Urothelium cell line (cell line): ENCODE results near the gene FAM98C.
"Not testable (repeated sequence)": the region's sequence is repeated elsewhere in the genome, so short reads cannot be mapped to it uniquely, and the experiment has no call there.

Source experiments
- DNase-seq: peaks from one replicate; pipeline ENCODE4 v3.0.0; 2011; ENCODE audit warnings: low spot score, mixed read lengths
- FAIRE-seq: peaks from 2 replicates; lab custom pipeline; 2011; peaks lifted over from hg19 to GRCh38; lab: Jason Lieb, UNC

The FAM98C gene

DNA sequence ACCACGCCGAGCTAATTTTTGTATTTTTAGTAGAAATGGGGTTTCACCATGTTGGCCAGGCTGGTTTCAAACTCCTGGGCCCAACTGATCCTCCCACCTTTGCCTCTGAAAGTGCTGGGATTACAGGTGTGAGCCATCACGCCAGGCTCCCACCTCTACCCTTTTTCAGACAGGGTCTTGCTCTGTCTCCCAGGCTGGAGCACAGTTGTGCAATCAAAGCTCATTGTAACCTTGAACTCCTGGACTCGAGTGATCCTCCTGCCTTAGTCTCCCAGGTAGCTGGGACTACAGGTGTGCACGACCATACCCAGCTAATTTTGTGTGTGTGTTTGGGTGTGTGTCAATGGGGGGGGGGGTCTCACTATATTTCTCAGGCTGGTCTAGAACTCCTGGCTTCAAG lies 21.4 kb downstream of the FAM98C start:
- DNase-seq, result no peak
- no peak for FAIRE-seq

DNA sequence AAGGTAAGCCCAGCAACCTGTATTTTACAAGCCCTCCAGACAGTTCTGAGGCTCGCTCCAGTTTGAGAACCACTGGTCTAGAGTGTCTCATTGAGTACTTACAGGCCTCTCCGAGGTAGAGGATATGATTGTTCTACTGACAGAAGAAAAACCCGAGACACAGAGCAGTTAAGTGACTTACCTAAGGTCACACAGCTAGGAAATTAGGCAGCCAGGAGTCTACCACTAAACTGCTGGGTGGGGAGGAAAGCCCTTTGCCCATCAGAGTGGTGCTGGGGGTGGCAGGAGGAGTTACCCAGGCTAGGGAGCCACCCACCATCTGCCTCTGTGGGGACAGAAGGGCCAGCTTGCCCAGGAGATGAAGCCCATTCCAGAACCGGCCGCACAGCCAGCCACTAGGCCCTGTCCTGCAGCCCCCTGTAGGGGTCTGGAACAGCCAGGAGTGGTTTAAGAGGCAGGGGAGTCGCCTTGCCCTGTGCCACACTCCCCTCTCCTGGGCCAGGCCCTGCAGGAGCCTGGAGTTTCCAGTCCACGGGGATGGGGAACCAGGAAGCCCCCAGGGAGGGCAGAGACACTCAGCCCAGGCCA lies 22.4 kb downstream of the FAM98C start:
- no peak for DNase-seq
- no peak for FAIRE-seq

DNA sequence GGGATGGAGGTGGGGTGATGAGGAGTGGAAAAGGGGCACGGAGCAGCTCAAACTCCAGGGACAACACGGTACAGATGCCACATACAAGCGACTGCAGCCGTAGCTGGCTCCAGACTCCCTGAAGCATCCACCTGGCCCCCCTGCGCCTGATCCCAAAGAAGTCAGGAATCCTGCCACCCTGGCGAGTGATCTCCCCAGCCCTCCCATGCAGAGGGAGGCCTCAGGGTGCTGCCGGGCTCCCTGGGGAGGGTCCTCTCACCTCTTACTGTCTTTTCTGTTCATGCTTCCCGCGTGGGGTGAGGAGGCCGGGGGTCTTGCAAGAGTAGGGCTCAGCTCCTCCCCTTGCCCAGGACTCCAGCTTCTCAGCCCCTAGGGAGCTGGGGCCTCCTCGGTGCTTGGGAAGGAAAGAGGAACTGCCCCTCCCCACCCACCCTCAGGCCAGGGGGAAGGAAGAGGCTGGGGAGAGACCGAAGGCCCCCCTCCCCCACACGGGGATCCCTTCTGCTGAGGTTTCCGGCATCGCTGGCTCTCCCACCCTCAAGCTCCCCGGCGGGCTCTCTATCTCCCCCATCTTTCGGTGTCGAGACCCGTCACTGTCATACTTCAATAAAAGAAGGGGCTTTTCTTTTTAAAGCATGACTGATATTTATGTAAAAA lies 23.0 kb downstream of the FAM98C start, which contains the start of gene RASGRP4:
Gene RASGRP4, minus strand, starts transcription at position 410 of the 657 bp plus-strand sequence. Its CDS starts 128 bp downstream, at position 282.
- DNase-seq (no peak), FAIRE-seq (no peak)

DNA sequence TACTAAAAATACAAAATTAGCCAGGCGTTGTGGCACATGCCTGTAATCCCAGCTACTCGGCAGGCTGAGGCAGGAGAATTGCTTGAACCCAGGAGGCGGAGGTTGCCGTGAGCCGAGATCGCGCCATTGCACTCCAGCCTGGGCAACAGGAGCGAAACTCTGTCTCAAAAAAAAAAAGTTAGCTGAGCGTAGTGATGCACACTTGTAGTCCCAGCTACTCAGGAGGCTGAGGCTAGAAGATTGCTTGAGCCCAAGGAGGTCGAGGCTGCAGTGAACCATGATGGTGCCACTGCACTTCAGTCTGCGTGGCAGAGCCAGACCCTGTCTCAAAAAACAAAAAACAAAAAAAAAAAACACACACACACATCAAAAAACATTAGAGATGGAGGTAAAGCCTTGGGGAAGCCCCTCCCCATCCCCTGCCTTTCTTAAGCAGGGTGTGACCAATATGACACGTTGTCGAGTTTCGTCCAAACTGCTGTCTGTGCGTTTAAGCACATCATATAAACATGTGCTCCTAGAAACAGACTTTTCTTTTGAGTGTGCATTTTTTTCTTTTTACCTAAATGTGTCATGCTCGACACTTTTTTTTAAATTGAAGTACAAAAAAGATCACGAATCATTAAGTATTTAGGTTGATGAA lies 24.3 kb downstream of the FAM98C start:
- FAIRE-seq, DNase-seq: not testable (repeated sequence)

DNA sequence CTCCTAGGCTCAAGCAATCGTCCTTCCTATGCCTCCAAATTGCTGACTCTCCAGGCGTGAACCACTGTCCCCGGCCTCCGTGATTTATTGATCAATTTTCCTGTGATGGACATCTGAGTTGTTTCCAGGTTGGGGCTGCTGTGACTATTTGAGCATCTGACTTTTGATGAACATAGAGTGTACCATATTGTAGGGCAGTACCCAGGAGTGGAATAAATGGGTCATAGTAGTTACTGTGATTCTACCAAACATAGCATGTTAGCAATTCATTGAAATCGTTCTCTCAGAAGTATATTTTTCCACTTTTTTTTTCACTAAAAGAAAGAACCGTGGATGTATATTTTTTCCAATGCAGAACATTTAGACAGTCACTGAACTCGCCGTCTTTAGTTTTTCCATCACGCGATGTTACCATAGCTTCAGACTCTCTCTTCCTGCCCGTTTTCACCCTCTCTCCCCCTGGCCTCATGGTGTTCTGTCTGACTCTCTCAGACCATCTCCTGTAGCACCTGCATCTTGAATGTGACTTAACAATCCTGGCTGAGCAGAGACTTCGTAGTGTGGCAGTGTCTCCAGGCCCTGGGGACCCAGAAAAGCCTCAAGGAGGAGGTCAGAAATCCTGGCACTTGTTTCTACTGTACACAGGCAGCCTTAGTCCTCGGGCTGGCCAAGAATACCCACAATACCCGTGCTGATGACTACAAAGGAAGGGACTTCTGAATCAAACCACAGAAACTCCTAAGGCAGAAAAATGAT lies 26.3 kb downstream of the FAM98C start:
- DNase-seq (no peak), FAIRE-seq (no peak)

DNA sequence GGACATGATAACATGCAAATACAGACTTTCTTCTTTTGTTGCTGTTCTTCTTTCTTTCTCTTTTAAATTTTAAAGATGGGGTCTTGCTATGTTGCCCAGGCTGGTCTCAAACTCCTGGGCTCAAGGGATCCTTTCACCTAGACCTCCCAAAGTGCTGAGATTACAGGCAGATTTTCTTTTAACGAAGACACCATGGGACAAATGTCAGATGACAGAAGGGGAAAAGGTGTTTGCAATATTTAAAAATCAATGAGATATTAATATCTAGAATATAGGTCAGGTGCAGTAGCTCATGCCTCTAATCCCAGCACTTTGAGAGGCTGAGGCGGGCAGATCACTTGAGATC lies 26.9 kb downstream of the FAM98C start:
- no peak for FAIRE-seq
- no peak for DNase-seq

DNA sequence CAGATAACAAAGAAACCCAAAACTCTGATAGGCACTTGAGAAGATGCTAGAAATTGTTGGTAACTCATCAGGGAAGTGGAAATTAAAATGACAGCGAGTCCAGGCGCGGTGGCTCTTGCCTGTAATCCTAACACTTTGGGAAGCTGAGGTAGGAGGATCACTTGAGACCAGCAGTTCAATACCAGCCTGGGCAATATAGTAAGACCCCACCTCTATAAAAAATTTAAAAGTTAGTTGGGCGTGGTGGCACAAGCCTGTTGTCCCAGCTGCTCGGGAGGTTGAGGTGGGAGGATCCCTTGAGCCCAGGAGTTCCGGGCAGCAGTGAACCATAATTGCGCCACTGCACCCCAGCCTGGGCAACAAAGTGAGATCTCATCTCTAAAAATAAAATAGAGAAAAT lies 28.0 kb downstream of the FAM98C start:
- no peak for FAIRE-seq
- no peak for DNase-seq

DNA sequence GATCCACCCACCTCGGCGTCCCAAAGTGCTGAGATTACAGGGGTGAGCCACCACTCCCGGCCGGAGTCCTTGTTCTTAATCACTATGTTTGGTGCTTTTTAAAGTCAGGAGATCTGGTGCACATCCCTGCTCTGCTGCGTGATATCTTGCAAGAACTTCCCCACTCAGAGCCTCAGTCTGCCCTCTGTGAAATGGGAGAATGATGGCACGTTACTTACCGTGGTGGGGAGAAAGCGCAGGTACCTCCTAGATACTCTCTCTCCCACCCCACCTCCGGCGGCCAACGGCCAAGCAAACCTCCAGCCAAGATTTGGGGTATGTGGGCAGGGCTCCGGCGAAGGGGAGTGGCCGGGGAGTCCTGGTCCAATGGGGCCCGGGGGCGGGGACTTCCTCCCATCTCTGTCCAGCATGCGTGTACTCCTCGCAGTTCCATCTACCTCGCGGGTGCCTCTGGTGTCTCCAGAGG lies 30.4 kb downstream of the FAM98C start, which contains the start of gene RYR1:
Gene RYR1, plus strand, starts transcription at position 424 of the 466 bp plus-strand sequence. CDS start 139 bp downstream, outside the sequence.
- FAIRE-seq, result no peak

DNA sequence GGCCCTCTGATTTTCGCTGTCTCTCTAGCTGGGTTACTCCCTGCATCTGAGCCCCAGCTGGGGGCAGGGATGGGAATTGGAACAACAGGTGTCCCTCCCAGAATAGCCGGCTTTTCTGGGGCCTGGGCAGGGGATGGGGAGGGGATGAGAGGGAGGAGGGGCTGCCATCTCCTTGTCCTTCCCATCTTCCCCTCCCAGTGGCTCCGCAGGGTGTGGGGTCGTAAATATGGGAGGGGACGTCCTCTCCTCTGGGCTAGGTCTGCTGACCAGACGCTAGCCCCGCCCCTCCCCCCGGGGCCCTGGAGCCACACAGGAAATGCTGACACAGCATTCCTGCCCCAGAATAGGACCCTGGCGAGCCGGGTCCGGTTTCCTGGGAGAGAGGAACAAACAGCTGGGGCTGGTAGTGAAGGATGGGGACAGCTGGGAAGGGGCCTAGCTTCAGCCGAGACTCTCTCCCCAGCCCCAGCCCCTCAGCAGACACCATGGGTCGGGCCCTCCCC lies 31.7 kb downstream of the FAM98C start:
- no peak for FAIRE-seq
- no peak for DNase-seq

More for the DNA sequence above, 30.4 kb downstream of the FAM98C start, which contains the start of gene RYR1:
- no peak for DNase-seq

DNA sequence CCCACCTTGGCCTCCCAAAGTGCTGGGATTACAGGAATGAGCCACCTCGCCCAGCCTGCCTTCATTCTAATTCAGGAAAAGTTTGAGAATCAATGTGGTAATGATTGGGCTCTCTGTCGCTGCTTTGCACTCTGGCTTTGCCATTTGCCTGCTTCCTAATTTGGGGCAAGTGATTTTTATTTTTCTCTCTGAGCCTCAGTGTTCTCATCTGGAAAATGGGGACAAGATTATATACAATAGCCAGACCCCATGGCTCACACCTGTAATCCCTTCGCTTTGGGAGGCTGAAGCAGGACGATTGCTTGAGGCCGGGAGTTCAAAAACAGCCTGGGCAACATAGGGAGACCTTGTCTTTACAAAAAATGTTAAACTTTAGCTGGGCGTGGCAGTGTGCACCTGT lies 34.4 kb downstream of the FAM98C start:
- DNase-seq (no peak), FAIRE-seq (no peak)

DNA sequence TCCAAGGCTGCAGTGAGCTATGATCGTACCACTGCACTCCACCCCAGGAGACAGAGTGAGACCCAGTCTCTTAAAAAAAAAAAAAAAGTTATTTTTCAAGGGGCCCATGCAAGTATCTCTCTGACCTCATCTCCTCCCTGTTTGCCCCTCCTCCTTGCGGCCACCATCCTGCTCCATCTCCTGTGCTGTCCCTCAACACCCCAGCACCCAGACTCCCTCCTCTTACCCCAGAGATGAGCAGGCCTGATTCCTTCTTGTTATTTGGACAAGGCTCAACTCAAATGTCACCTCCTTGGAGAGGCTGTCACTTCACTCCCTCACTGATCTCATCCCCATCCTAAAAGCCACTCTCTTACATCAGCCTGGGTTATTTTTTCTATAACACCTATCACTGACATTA lies 35.0 kb downstream of the FAM98C start:
- DNase-seq (no peak), FAIRE-seq (no peak)

DNA sequence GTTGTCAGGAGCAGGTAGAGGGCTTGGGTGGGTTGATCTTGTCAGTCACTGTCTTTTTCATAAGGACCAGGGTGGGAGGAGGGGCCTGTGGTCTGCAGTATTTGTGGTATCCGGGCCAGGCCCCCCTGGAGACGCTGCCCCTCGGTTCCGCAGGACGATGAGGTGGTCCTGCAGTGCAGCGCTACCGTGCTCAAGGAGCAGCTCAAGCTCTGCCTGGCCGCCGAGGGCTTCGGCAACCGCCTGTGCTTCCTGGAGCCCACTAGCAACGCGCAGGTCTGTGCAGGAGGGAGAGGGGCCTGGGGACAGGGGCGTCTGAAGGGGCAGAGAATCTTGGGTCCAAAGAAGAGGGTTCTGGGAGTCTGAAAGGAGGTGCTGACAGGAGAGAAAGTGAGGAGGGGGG lies 37.7 kb downstream of the FAM98C start:
- no peak for DNase-seq
- no peak for FAIRE-seq

DNA sequence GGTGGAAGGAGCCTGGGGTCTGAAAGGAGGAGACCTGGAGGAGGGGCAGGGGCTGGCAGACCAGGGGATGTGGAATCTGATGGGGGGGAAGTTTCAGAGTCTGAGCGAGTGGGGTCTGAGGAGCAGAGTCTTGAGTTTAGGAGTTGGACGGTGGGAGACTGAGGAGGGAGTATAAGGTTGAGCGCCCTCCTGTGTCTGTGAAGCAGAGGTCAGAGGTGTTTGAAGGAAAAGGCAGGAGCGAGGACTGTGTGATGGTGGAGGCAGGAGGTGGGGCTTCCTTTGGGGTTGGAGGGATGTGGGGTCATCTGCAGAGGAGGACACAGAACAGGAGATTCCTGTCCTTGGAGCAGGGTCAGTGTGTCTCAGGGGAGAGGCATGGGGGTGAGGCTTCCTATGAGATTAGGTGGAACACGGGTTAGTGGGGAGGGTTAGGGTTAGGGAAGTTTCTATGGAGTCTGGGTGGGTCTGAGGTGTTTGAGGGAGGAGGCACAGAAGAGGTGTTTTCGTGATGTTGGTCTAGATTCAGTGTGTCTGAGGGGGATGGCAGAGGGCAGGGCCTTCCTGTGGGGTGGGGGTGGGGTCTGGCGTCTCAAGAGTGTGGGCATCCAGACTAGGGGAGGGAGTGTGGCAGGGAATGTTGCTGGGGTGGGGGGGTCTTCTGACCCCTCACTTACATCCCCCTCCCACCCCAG lies 38.9 kb downstream of the FAM98C start:
- no peak for DNase-seq
- no peak for FAIRE-seq

DNA sequence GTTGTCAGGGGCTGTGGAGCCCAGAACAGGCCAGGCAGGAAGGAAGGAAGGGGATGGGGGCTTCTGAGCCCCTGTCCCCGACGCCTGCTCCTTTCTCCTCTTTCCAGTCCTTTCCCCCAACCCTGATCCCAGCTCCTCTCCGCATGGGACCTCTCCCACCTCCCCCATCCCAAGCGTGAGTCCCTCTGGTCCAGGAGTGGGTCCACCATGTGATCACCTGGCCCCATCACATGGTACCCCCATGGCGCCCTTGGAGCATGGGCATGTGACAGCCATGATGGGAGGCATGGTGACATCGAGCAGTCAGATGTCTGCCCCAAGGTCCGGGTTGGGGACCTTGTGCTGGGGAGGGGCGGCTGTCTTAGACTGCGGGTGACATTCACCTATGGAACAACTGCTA lies 39.8 kb downstream of the FAM98C start:
- DNase-seq, result no peak
- FAIRE-seq, result peak; percentile 66

DNA sequence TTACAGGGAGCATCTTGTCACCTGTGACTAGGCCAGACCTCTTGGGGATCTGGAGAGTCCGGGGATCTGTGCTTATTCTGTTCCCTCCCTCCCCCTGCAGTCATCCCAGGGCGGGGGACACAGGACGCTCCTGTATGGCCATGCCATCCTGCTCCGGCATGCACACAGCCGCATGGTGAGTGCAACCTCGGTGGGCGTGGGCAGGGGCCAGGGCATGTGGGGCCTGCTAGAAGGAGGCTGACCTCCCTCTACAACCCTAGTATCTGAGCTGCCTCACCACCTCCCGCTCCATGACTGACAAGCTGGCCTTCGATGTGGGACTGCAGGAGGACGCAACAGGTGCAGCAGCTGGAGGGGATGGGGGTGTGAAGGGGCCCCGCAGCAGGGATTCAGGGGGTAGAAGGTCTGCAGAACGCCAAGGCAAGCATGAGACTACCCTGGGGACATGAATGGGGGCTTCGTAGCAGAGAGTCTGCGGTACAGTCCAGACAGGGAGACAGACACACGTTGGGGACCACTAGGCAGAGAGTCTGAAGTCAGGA lies 40.6 kb downstream of the FAM98C start:
- no peak for DNase-seq
- FAIRE-seq, result no peak

DNA sequence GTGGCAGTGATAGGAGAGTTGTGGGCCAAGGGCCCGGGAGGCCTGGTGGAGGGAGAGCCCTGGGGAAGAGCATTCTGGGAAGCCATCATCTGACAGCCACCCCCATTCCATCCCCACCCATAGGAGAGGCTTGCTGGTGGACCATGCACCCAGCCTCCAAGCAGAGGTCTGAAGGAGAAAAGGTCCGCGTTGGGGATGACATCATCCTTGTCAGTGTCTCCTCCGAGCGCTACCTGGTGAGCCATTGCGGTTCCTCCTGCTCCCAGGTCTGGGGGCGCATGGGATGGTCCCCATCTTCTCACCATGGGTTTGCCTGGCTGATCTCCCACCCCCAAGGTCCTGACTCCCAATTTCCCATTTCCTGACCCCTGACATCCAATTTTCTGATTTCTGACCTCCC lies 41.1 kb downstream of the FAM98C start:
- DNase-seq (no peak), FAIRE-seq (no peak)

DNA sequence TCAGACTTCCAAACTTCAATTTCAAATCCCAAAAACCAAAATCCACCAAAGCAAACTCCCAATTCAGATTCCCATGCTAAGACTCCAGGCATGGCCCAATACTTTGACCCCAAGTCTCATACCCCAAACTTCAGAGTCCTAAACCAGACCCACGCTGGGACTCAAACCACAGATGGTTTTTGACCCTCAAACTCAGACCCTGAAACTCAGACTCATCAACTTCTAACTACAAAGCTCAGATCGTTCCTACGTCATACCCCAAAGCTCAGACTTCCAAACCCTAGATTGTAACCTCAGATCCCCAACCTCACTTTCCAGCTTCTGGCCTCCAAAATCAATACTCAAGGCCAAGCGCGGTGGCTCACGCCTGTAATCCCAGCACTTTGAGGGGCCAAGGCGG lies 42.5 kb downstream of the FAM98C start:
- DNase-seq (no peak), FAIRE-seq (no peak)

DNA sequence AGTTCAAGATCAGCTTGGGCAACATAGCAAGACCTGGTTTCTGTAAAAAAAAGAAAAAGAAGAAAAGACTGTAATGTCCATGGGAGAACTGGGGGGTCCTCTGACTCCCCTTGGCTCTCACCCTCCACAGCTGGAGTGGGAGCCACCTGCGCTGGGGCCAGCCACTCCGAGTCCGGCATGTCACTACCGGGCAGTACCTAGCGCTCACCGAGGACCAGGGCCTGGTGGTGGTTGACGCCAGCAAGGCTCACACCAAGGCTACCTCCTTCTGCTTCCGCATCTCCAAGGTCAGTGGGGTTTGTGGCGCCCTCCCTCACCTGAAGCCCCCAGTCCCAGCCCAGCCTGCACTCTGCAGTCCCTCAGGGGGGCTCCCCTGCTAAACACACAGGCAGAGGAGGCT lies 45.3 kb downstream of the FAM98C start:
- FAIRE-seq (no peak), DNase-seq (no peak)

DNA sequence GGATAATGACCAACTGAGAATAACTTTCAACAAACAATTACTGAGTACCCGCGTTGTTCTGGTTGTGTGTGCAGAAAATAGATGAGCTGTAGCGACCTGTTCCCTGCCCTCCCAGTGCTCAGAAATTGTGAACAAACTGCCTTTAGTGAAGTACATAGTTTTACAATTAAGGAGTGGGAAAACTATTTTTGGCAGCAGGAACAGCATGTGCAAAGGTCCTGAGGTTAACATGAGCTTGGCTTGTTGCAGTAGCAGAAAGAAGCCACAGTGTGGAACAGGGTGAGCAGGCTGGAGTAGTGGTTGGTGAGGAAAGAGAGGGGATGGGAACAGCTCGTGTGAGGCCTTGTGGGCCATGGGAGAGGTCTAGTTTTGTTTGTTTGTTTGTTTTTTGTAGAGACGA lies 46.6 kb downstream of the FAM98C start:
- FAIRE-seq (no peak), DNase-seq (no peak)

DNA sequence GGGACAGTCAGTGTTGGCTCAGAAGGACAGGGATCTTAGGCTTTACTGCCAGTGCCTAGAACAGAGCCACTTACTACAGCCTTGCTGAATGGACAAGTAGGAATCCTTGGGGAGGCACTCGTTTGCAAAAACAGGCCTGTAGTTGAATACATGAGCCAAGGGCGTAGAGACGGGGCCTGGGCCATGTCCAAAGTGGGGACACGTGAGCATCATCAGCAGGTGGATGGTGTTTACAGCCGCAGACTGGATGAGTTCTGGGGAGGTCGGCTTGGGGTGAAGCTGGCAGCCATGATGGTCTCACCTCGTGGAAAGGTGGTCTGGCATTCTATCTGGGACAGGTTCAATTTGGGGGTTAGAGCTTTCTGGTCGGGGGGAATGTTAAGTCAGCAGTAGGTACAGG lies 48.1 kb downstream of the FAM98C start:
- no peak for FAIRE-seq

More for the DNA sequence above, 48.1 kb downstream of the FAM98C start:
- DNase-seq, result no peak
